Measurements from ENCODE around the gene CXXC4. TPM values are rescaled to one million over a fixed set of nuclear protein-coding genes. Genes with fewer than 3 reads are reported as not detected.

CXXC4 gene
- 1.6 and 1.9 TPM in 2 replicates for total RNA-seq (2014; rRNA removed; shearing (Covaris generic))

DNA sequence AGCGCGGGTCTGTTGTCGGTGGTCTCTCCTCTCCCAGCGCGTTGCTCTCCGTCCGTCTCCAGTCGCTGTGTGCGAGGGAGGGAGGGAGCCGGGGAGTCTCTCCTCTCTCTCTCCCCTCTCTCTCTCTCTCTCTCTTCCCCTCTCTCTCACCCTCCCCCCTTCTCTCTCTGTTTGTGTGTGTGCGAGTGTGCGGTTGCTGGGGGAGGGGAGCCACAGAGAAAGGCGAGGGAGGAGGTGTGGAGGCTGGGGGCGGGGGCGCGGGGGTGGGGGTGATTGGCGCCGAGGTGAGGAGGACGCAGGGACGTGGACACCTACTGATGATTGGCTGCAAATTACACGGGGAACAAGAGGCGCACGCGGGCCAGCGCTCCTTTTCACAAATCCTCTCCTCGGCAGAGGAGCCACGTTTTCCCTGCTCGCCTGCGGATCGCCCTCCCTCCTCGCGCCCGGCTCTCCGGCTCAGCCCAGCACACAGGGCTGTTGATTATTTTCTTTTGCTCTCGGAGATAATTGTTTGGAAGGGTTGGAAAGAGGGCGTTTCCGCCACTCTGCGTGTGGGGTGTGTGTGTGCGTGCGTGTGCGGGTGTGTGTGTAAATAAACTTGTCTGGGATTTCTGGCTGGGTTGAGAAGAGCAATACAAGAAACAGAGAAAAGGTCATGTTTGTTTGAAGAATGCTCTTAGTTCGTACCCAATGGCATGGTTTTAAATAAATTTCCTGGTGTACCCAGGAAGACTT is at the start of gene CXXC4:
Gene CXXC4 (minus strand): TSS at position 73 of the 738 bp plus-strand sequence. CDS start 3,092 bp downstream, outside the sequence.
- DNase-seq (ENCODE audit: low spot score) = peak; percentile 76

DNA sequence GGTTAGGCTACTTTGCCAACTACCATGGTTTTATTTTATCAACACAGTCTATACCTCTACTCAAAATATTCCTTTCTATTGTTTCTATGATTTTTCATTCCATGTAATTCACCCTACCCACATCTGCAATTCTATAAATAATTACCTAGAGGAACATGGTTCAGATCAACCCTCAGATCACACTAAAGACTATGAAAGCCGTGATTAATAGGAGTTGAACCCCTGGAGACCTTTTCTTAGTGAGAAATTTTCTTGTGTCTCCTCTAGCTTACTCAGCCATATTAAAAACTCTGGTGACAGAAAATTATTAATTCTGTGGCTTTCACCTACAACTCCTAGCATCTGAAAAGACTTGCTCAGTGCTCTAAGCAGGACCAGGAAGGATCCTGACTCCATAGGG is 38.5 kb upstream of the CXXC4 start:
- no peak for DNase-seq (ENCODE audit: low spot score)

- DNase-seq (ENCODE audit: low spot score) = no peak
These were observed 38.0 kb upstream of the CXXC4 start for GRCh38 chr4:104532677-104533076.

GRCh38 chr4:104531390-104531789 is 36.7 kb upstream of the CXXC4 start:
- no peak for DNase-seq (ENCODE audit: low spot score)

DNA sequence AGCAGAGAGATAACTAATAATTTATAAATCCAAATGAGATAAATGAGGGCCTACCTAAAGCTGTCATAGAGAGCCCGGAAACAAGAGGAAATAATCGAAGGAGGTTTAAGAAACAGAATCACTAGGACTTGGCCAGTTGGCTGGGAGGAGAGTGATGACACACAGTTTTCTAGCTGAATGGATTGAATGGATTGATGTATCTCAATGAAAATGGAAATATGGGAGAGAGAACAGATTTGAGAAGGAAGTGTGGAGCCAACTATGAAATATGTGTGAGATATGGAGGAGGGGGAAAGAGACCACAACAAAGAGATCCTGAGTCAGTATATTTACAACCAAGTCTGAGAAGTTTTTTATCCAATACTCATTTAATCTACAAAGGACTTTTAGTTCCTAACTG is 35.7 kb upstream of the CXXC4 start:
- no peak for DNase-seq (ENCODE audit: low spot score)

DNA sequence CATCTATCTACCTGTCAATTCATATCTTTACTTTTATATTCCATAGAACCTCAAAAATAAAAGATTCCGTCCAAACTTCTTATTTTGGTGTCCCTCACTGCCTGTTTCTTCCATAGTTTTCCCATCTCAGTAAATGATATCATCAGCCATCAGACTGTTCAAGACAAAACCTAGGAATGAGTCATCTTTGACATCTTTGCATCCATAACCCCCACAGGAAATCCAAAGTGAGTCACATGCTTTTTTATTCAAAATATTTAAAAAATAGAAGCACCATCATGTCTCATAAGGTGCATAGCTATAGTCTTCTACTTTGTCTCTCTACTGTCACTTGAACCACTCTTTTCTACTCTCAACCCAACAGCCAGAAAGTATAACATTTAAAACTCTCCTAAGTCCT is 29.9 kb upstream of the CXXC4 start:
- no peak for DNase-seq (ENCODE audit: low spot score)

- DNase-seq (ENCODE audit: low spot score) = no peak
These were observed 29.3 kb upstream of the CXXC4 start for GRCh38 chr4:104524026-104524425.

GRCh38 chr4:104519588-104519987 is 24.9 kb upstream of the CXXC4 start:
- DNase-seq (ENCODE audit: low spot score) = no peak

DNA sequence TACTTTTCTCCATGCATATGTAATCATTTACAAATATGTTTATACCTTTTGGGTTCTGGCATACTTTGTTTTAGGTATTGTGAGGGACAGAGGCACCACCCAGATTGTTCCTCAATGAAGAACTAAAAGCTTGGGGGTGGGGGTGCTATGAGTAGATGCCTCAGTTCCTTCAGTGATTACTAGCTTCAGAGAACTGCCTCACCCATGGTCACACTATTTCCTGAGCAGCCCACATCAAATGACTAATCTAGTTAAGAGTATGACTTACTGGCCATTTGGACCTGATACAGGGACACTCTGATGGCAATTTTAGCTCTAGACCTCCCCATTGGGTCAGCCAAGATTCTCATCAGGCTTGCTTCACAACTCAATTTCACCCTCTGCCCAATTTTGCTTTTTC is 22.2 kb upstream of the CXXC4 start:
- DNase-seq (ENCODE audit: low spot score) = no peak

DNA sequence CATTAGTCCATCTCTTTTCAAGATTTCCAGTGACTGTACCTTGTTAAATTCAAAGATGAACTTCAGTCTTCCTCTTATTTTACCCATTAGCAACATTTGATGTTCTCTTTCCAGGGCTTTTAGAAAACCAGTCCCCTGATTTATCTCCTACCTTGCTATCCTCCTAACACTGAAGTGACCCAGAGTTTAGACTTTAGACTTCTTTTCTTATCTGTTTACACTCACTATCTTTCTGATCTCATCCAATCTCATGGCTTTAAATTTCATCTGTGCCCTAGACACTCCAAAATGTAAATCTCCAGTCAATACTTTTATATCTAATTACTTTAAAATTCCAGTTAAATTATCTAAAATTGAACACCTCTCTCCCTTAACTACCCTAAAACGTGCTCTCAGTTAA is 13.5 kb upstream of the CXXC4 start:
- no peak for DNase-seq (ENCODE audit: low spot score)

GRCh38 chr4:104507112-104507511 is 12.4 kb upstream of the CXXC4 start:
- no peak for DNase-seq (ENCODE audit: low spot score)

DNA sequence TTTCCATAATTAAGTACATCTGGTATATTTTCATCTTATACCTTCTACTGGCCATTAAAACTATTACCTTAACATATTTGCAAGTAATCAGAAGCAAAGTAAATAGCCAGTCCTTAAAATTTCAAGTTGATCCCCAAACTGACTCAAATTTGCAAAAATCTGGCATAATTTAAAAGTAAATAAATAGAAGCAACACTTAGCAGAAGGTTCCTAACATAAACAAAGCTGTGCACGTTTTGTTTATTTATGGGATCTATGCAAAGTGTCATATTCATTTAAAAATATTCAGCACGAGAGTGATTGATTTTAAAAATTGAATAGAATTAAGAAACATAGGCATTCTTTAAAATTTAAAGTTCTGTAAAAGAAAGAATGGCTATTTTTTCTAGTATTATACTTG is 9.8 kb upstream of the CXXC4 start:
- no peak for DNase-seq (ENCODE audit: low spot score)

DNA sequence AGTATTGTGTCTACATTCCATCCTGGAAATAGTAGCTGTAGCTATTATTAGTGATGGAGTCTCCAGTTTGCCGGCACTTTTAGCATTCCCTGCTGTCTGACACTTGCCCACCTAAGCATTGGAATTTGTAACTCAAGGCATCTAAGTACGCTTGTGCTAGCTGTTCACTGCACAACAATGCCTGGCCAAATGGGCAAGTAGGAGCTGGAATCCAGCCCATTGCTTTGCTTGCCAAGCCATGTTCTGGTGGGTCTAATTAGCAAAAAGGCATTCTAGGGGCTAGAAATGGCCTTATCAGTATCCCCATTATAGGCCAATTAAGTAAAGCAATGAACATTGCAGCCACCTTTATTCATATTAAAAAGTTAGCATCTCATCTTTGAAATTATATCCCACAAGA is 7.8 kb upstream of the CXXC4 start:
- DNase-seq (ENCODE audit: low spot score) = no peak

DNA sequence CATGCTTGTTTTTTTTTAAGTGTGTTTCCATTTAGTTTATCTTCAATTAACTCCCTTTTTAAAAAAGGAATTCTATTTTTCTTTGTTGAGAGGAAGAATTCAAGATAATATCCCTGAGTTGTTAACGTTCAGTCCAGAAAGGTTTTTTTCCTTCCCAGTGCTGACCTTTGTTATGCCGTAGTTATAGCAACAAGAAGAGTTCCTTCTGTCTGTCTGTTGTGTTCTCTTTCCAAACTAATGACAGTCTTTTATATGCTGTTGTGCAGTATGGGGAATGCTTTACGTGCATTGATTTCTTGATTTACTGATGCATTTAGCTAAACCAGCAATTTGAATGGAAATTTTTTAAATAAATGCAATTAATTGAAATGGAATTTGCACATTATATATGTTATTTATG is 6.6 kb upstream of the CXXC4 start:
- DNase-seq (ENCODE audit: low spot score) = no peak

DNA sequence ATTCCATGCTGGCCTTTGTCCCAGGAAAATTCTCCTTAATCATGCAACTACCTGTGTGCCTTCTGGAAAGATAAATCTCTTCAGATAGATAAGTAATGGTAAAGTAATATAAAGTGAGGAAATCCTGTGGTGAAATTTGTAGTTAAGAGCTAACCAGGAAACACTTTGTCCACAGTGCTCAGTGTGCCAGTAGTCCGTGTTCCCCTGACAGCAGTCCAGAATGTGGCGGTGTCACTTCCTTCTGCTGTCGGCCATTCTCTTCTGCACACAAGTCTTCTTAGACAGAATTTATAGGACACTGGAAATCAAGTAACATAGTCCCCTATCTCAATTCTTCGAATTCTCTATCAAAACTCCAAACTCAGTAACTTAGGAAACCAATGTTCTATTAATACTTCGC is 5.7 kb upstream of the CXXC4 start:
- no peak for DNase-seq (ENCODE audit: low spot score)

- no peak for DNase-seq (ENCODE audit: low spot score)
These were observed 509 bp downstream of the CXXC4 start for GRCh38 chr4:104494185-104494584.

DNA sequence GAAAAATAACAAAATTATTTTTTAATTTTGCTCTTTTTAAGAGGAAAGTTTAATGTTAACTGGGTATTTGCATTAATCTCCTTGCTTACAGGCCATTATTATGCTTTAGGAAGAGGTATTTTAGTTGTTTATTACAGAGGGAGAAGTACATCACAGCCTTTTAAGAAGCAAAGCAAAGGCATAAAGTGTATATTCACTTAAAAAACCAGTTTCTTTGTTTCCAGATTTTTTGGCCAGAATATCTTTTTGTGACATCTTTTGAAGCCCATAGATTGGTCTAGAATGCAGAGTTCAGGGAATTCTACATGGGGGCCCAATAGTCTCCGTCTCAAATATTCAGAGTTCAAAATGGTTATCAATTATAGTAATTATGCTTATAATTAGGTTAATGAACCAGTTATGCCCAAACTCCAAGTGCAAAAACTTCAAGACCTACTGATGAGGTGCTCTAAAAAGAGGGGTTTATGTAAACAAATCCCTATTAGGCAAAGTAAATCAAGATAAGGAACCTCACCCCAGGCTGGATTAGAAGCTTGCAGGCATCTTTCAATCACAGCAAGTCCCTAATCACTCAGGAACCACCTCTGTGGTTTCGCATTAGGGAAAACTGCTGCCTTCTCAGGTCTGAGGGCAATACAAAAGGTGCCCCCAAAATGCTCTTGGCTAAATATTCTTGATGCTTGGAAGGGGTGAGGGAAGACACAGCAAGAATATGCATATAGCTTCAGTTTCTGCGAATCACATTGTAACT is 1.4 kb downstream of the CXXC4 start:
- no peak for DNase-seq (ENCODE audit: low spot score)

- DNase-seq (ENCODE audit: low spot score) = peak; percentile 13
These were observed 2.4 kb downstream of the CXXC4 start for GRCh38 chr4:104492183-104492771.

- DNase-seq (ENCODE audit: low spot score) = peak; percentile 46
These were observed 3.1 kb downstream of the CXXC4 start for GRCh38 chr4:104491481-104492182.

- peak; percentile 66 for DNase-seq (ENCODE audit: low spot score)
These were observed 3.8 kb downstream of the CXXC4 start for GRCh38 chr4:104490770-104491480.

GRCh38 chr4:104490096-104490769 is 4.5 kb downstream of the CXXC4 start:
- DNase-seq (ENCODE audit: low spot score) = peak; percentile 8
